HG02852 (cell line): Measurements from ENCODE around the gene GPR26.

ENCODE experiments used
- ATAC-seq: cut with Tn5 transposase; IDR thresholded peaks from one replicate; pipeline ENCODE4 v1.9.1; 2021; ENCODE audit warnings: mild to moderate bottlenecking, moderate library complexity; ENCODE audit not compliant: unreplicated experiment

Gene GPR26

GRCh38 chr10:123645016-123645415, 21.1 kb upstream of the GPR26 start:
- ATAC-seq: no peak

- no peak for ATAC-seq
Measured at GRCh38 chr10:123645615-123646014, 20.5 kb upstream of the GPR26 start.

DNA sequence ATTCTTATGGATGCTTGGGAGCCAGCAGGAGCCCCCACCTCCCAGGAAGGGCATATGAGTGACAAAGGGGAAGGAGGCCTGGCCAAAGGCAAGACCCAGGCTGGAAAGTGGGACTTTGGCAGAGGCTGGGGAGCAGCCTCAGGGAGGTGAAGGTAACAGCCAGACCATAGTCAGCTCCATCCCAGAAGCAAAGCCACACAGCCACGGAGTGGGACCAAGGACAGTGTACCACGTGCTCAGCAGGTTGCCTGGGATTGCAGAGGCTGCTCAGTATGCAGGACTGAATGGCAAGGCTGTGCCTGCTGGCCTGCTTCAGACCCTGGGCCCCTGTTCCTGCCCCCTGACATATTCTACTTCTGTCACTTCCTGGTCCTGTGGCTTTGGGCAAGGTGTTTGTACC, 17.6 kb upstream of the GPR26 start:
- no peak for ATAC-seq

DNA sequence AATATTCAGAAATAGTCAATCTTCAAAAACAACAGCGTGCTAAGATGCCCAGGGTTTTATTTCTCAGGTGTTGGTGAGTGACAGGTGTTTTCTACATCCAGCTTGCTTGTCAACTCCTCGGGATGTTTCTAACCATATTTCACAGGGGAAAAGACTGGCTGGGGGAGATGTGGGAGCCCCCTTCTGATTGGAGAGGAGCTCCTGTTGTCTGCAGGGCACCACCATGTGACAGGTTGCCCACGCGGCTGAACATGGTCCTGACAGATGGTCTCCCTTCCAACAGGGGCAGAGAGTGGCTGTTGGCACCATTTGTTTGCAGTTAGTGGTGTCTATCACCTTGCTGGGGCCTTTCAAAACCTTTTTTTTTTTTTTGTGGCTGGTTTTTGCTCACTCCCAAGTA, 16.5 kb upstream of the GPR26 start:
- ATAC-seq: no peak

- ATAC-seq: no peak
Measured at GRCh38 chr10:123651421-123652047, 14.6 kb upstream of the GPR26 start.

DNA sequence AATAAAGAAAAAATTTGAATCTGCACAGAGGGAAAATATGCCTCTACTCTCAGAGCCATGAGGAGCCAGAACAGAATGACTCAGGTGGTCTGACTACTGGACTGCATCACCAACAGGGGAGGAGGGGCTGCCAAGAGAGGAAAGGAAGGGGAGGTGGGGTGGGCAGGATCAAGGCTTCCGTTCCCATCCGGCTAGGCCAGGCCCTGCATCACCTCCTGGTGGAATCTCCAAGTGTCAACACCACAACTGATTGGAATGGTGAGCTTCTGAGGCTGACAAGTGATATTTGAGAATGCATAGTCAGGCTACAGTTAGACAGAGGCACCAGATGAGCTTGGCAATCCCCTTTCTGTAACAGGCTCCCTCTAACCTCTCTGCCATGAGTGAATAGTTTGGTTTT, 10.4 kb upstream of the GPR26 start:
- no peak for ATAC-seq

GRCh38 chr10:123663522-123663921, 2.6 kb upstream of the GPR26 start:
- no peak for ATAC-seq

DNA sequence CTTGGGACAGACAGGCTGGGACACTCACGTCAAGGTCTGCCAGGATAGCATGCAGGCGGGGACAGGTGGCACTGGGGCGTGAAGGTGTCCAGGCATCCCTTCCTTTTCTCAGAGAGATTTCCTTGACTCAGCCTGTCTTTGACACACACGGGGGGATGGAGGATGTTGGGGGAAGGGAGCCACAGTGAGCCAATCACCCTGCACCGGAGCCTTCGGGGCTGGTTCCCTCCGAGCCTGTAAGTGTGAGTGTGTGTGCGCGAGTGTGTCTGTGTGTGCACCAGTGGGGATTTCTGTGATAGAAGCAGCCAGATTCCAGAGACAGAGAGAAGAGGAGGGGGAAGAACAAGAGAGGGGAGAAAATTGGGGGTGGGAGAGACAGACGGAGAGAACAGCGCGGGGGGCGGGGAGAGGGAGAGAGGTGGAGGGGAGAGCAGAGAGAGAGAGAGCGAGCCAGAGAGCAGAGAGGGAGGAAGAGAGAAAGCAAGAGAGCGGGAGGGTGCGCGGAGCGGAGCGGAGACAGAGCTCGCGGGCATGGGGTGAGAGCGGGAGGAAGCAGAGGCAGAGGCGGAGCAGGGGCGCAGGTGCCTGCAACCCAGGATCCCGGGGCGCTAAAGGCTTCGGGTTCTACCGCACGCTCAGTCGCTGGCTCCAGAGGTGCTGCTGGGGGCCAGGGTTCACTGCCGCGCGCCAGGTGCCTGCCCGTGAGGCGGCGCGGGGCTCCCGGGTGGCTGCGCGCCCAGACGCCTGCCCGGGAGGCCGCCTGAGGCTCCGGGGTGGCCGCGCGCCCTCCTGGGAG, 466 bp upstream of the GPR26 start:
- ATAC-seq: no peak

GRCh38 chr10:123669886-123670285, 3.7 kb downstream of the GPR26 start:
- no peak for ATAC-seq

GRCh38 chr10:123673198-123673597, 7.0 kb downstream of the GPR26 start:
- ATAC-seq: no peak

- no peak for ATAC-seq
Measured at GRCh38 chr10:123674741-123675140, 8.6 kb downstream of the GPR26 start.

GRCh38 chr10:123675811-123676210, 9.7 kb downstream of the GPR26 start:
- no peak for ATAC-seq

DNA sequence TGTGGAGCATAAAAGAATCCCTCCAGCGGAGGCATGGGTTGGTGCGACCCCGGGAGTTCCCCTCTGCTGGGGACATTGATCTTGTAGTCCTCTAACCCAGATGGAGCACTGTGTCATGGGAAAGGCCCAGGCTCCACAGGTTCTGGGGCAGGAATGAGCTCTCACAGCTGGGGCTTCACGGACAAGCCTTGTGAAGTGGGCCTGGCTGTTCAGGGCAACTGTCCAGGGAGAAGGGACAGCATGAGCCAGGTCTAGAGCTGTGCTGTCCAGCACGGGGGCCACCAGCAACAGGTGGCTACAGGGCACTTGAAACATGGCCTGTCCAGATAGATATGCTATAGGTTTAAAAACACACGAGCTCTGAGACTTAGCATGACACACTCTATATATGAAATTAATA, 11.4 kb downstream of the GPR26 start:
- ATAC-seq: no peak

DNA sequence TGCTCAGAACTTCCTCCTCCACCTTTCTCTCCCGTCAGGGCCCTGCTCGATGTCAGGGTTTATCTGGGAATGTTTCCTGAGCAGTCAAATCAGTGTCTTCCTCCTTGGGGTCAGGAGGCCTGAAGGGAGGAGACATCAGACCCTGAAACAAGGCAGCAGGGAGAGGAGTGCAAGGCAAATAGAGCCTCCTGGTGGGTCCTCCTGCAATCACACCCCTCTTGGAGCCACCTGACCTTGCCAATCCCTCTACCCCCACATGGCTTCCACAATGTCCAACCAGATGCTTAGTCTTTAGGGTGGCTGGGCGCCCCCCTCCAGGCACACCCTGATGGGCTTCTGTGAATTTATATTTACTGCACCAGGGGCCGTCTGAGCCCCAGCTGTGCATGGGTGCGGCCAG, 12.2 kb downstream of the GPR26 start:
- no peak for ATAC-seq

- no peak for ATAC-seq
Measured at GRCh38 chr10:123681285-123681684, 15.1 kb downstream of the GPR26 start.

DNA sequence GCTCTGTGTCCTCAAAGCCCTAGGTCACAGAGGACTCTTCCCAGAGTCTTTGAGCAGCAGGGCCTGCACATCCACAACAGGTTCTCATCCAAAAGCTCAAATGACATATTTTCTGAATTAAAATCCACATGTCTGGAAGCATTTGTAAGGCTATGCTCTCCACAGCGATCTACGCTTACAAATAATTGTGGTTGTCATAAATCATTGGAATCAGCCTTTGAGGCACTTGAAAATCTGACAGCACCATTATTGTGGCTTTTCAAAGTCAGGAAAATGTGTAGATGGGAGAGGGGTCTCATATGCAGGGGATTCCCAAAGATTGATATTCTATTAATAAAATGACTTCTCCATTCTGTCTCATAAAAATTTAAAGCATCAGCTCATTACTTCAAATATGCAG, 16.3 kb downstream of the GPR26 start:
- ATAC-seq: no peak

- no peak for ATAC-seq
Measured at GRCh38 chr10:123683459-123683858, 17.3 kb downstream of the GPR26 start.

DNA sequence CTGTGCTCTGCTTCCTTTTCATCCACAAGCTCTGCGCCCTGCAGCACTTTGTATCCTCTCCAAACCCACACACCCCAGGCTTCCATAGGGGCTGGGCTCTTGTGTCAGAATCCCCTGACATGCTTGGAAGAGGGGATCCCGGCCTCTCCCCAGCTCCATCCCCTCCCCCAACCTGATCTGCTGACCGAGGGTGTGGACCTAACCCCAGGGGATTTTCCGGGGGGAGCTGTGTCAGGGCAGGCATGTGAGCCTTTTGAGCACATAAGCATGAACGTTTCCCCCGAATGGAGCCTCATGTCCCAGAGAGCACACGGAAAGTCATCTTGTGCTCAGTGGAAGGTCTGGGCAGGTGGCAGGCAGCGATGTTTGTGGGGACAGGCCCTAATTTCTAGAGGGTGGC, 17.7 kb downstream of the GPR26 start:
- ATAC-seq: no peak

GRCh38 chr10:123685260-123685659, 19.1 kb downstream of the GPR26 start:
- no peak for ATAC-seq

- no peak for ATAC-seq
Measured at GRCh38 chr10:123687758-123688157, 21.6 kb downstream of the GPR26 start.

GRCh38 chr10:123689880-123690279, 23.7 kb downstream of the GPR26 start:
- ATAC-seq: no peak

GRCh38 chr10:123703195-123703790, 37.1 kb downstream of the GPR26 start:
- ATAC-seq: no peak
